Hematopoietic multipotent progenitor cell treated with erythropoietin and hydrocortisone succinate and interleukin-3 and kit ligand, for 4 days (in vitro differentiated cells): ENCODE data around the gene FBLN2.

ENCODE experiments used
- DNase-seq: peaks from one replicate; pipeline ENCODE4 v3.0.0-alpha.2; 2015

Gene FBLN2

DNA sequence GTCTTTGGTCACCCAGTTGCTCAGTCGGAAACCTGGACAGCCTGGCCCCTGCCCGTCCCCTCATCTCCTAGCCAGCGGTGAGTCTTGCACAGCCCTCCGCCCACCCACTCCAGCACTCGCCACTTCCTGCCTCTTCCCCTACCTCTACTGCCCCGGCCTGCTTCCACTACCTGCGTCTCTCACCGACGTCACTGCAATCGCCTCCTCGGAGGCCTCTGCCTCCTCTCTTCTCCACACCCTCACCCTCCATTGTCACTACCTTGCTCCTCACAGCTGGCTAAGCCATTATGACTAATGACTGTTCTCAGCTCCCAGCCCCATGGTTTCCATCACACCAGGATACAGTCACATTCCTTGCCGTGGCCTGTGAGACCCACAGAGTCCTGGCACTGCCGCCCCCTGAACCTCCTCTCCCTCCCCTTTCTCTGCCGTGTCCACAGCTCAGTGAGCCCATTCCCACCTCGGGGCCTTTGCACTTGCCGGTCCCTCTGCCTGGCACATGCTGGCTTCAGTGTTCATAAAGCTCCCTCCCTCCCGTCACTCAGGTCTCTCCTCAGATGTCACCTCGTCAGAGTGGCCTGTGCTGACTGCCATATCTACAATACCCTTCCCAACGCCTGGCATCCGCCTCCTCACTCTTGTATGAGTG, 104.8 kb downstream of the FBLN2 start:
- DNase-seq = no peak

DNA sequence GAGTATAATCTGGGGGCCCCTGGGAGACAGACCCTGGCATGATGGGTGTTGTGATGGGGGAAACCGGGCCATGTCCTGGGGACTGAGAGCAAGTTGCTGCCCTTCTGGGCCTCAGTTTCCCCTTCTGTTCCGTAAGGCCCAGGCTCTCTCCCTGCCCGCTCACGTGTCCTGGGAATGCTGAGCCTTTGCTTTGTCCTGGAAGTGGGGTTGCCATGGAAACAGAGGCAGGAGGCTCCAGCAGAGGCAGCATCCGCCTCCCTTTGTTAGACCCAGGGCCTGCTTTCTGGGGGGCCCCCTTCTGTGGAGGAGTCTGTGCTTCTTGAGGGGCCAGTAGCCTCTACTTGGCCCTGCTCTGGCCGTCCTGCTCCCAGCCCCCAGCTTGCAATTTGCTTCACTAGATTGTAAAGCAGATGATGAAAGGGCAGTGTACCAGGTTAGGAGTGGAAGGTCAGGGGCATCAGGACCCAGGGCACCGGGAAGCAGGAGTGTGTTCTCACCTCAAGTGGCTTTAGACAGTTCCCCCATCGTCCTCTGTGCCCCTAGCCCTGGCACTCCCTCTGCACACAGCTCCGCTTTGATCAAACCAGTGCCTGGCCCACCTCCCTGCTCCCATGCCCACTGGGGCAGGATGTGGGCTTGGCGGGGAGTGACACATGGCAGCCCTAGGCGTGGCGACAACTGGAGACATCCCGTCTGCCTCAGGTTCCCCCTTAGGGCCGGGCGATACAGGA, 105.6 kb downstream of the FBLN2 start:
- DNase-seq = peak; percentile 33

- peak; percentile 70 for DNase-seq
Observed at GRCh38 chr3:13655061-13655913, 106.4 kb downstream of the FBLN2 start.

DNA sequence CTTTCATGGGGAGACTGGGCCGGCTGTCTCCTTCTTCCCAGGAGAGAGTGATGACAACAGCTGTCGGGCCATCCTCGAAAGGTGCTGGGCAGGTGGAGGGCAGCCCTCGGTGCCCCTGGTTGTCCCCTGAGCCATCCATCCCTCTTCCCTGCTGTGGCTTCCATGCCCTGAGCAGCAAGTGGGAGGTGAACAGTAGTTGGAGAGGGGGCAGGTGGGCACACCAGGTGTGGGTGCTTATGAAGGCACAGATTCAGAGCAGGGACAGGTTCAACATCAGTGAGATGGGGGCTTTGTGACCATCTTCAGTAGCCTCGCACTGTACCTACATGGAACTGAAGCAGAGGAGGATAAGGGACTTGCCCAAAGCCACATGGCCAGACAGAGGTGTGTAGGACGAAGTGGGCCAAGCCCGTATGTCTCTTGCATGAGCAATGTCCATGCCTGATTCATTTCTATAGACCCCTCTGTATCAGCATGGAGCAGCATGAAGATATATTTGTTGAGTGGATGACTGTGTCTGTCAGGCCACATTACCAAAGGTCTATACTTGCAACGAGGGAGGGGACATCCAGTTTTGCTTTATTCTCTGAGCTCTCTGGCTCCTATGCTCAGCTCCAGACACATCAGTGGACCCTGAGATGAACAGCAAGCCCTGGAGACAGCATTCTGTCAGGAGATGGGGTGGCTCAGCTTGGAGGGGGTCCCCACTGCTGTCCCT, 107.8 kb downstream of the FBLN2 start:
- no peak for DNase-seq

DNA sequence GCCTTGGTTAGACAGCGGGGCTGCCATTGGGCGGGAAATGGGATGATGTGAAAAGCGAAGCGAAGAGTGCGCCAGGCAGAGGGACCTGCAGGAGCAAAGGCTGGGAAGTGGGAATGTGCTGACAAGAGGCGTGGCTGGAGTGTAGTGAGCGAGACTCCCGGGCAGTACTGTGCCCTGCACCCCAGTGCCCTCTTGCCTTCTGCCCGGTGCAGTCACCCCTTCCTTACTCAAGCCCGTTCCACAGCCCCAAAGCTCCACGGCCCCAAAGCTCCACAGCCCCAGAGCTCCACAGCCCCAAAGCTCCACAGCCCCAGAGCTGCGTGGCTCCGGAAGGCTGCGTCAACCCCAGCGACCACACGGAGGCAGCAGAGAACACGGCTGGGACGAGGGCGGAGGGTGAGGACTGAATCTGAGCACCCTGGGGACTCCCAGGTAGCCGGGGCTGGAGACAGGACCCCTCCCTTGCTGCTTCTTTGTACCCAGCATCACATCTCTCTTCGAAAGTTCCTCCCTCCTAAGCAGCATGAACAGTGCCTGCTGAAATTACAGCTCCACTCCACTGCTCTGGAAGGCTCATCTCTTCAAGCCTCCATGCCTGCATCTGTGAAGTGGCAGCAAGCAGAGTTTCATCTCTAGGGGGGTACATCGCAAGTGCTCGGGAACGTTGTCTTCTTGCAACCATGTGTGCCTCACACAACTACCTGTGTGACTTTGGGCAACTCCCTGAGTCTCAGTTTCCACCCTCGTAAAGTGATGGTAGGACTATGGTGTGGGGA, 108.9 kb downstream of the FBLN2 start:
- DNase-seq = peak; percentile 77

DNA sequence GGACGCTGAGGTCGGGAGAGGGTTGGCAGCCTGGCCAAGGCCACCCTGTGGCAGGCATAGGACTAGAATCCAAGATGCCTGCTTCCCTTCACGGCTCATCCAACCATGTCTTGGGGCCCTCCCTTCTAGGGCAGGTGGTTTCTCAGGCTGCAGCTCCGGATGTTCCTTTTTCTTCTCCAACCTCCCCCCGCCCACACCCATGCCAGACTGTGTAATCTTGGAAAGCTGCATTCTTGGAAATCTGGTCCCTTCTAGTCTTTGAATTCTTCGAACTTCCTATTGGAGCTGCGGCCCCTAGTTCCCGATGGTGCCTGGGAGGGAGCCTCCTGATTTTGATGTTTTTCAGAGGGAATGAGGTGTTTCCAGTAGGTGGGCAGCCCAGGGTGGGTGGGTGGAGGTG, 109.8 kb downstream of the FBLN2 start:
- DNase-seq = no peak

GRCh38 chr3:13659221-13659969, 110.5 kb downstream of the FBLN2 start:
- DNase-seq = no peak

- DNase-seq = no peak
Observed at GRCh38 chr3:13660042-13660874, 111.3 kb downstream of the FBLN2 start.

GRCh38 chr3:13661121-13661520, 112.2 kb downstream of the FBLN2 start:
- DNase-seq = no peak

DNA sequence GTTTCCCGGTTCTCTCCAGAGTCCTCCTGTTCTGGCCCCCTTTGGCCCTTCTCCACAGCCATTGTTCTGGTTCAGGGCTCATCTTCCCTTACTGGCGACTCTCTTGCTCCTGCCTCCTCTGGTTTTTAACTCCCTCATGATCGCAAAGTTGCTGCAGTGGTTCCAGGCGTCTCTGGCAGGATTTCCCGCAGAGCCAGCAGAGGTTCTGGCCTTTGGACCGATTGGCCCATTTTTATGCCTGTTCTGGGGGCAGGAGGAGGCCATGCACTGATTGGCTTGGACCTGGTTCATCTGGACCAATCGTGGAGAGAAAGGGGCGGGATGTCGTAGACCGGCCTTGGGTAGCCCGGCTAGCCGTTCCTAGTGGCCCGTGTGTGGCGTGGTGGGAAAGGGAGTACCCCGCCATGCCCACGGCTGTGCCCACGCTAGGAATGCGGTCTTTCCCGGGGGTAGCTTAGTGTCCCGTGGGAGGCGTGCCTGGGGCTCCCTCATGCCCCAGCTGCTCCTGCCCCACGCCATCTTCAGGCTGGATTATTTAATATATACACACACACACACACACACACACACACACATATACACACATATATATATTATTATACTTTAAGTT, 113.4 kb downstream of the FBLN2 start:
- DNase-seq = no peak

- no peak for DNase-seq
Observed at GRCh38 chr3:13663781-13664535, 115.0 kb downstream of the FBLN2 start.

DNA sequence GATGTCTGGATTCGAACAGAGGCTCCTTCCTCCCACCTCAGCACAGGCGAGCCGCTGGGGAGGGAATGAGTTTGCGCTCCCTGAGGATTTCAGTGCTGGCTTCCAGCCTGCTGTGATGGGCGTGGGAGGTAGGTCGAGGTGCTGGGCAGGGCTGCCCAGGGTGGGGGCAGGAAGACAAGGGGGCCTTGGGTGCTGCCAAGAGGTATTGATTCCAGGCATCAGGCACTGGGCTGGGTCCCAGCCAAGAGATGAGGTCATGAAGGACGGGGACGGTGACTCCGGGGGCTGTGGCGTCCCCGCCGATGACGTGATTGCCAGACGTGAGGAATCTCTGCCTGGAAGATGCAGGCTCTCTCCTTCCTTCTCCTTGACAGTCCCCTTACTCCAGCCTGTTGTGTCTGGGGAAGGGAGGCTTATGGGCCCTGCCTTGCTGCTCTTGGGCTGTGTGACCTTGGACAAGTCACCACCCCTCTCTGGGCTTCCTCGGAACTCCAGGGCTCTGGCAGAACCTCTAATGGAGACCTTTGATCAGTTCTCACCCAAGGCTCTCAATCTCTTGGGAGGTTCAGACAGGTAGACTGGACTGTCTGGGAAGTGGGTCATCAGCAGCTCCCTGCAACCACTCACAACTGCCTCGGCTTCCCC, 116.8 kb downstream of the FBLN2 start:
- DNase-seq = no peak

GRCh38 chr3:13666227-13666619, 117.3 kb downstream of the FBLN2 start:
- DNase-seq = no peak

DNA sequence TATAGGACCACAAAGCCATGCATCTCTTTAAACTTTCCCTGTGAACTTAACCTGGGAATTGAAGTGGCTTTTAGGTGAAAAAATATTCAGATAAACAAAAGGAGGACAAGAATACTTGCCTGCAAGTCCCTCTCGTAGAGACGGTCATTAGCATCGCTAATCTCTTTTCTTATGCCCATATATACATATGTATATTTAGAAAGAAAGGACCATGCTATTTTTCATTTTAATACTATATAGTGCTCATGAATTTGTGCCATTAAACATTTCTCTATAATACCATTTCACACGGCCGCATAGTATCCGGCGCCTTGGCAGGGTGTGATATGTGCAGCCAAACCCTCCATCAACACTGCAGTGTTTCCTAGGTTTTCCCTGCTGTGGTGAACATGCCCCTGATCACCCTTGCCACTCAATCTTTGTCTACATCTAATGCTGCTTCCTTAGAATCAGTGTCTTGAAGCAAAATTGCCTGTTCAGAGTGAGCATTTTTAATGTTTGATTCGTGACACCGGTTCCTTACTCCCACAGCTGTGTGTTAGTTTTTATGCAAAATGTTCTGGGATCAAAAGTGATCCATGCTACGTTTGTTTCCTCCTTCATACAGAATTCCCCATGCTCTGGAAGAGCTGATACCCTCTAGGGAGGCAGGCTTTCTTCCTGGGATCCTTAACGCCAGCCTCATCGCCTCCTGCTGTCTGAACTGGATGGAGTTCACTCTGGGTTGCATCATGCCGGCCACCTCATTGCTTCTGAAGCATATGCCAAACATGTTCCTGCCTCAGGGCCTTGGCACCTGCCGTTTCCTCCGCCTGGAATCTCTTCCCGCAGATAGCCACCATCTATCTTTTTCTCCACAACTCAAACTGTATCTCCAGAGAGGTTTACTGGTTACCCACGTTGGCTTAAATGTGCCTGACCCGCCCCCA, 118.1 kb downstream of the FBLN2 start:
- no peak for DNase-seq

GRCh38 chr3:13668136-13668535, 119.2 kb downstream of the FBLN2 start:
- no peak for DNase-seq

- DNase-seq = no peak
Observed at GRCh38 chr3:13669457-13669856, 120.5 kb downstream of the FBLN2 start.

- DNase-seq = no peak
Observed at GRCh38 chr3:13670292-13670691, 121.4 kb downstream of the FBLN2 start.
